HG02571 (cell line): Measurements from ENCODE around the gene SOX15.
A peak's percentile ranks its signal among the peaks of the same experiment; 100 is the strongest.

Experiments
- ATAC-seq: cut with Tn5 transposase; IDR thresholded peaks from one replicate; pipeline ENCODE4 v1.9.1; 2021; ENCODE audit warnings: mild to moderate bottlenecking, moderate library complexity; ENCODE audit not compliant: unreplicated experiment

Gene SOX15

GRCh38 chr17:7579001-7579833 lies 10.7 kb downstream of the SOX15 start, which contains the start of gene CD68:
Gene CD68 (plus strand): TSS chr17:7579638. CDS start chr17:7579678, 40 bp downstream.
- ATAC-seq = no peak

- ATAC-seq = no peak
These were observed 12.3 kb downstream of the SOX15 start for GRCh38 chr17:7577327-7578199.

- ATAC-seq = no peak
These were observed 13.4 kb downstream of the SOX15 start for GRCh38 chr17:7576432-7576937.

- ATAC-seq = no peak
These were observed 13.9 kb downstream of the SOX15 start for GRCh38 chr17:7575959-7576358.

- ATAC-seq = no peak
These were observed 14.4 kb downstream of the SOX15 start for GRCh38 chr17:7575481-7575883.

- ATAC-seq = no peak
These were observed 15.5 kb downstream of the SOX15 start for GRCh38 chr17:7574176-7574953.

GRCh38 chr17:7573324-7574080 lies 16.4 kb downstream of the SOX15 start:
- no peak for ATAC-seq

- peak; percentile 85 for ATAC-seq
These were observed 17.1 kb downstream of the SOX15 start for GRCh38 chr17:7572588-7573323.

GRCh38 chr17:7572338-7572587 lies 17.6 kb downstream of the SOX15 start:
- no peak for ATAC-seq

GRCh38 chr17:7570351-7570750 lies 19.5 kb downstream of the SOX15 start:
- ATAC-seq = no peak

- no peak for ATAC-seq
These were observed 20.3 kb downstream of the SOX15 start for GRCh38 chr17:7569571-7569970.

- ATAC-seq = no peak
These were observed 26.6 kb downstream of the SOX15 start for GRCh38 chr17:7563115-7563869.

GRCh38 chr17:7562208-7562605 lies 27.7 kb downstream of the SOX15 start:
- ATAC-seq = no peak

- peak; percentile 64 for ATAC-seq
These were observed 28.2 kb downstream of the SOX15 start, which contains the start of gene SENP3 for GRCh38 chr17:7561589-7562207. Gene SENP3 (plus strand): TSS chr17:7561919. CDS start chr17:7563077, 1,158 bp downstream.

- peak; percentile 52 for ATAC-seq
These were observed 28.8 kb downstream of the SOX15 start for GRCh38 chr17:7561028-7561575.

- ATAC-seq = no peak
These were observed 29.5 kb downstream of the SOX15 start for GRCh38 chr17:7560172-7561027.
